ENCODE results near the gene NFKB1. TPM values are rescaled to one million over a fixed set of nuclear protein-coding genes. Genes with fewer than 3 reads are reported as not detected.

The NFKB1 gene
- total and polyA plus RNA-seq, 10 of the 15 experiments (the other 5 are each of a cell fraction or from before 2014, with no cell fraction given): 8.7 to 110 (median 57.3) TPM

- TF ChIP-seq ZBTB4 (CRISPR knock-in tag; IDR thresholded peaks at IDR 0.05) (no peak), JUND (IDR thresholded peaks at IDR 0.05; ENCODE audit: low read depth, low read length) (0 out of 2 replicates have a peak, but pooled peaks have one; percentile 50), REST (IDR thresholded peaks at IDR 0.05; ENCODE audit: low read depth, low read length) (no peak), MYB (IDR thresholded peaks at IDR 0.05; ENCODE audit: borderline replicate concordance, low read depth, low read length) (no peak), IKZF2 (IDR thresholded peaks at IDR 0.05) (peak; percentile 99), RCOR1 (conservative IDR thresholded peaks at IDR 0.05; ENCODE audit: low read depth, low read length) (0 out of 2 replicates have a peak, but pooled peaks have one; percentile 21), NFYA (IDR thresholded peaks at IDR 0.05; ENCODE audit: borderline replicate concordance, low read depth, low read length) (no peak), FOXM1 (IDR thresholded peaks at IDR 0.05; ENCODE audit: low read depth, low read length) (peak; percentile 93), HCFC1 (IDR thresholded peaks at IDR 0.05; ENCODE audit: low read length) (no peak), TAF1 (IDR thresholded peaks at IDR 0.05; ENCODE audit: borderline replicate concordance, low read depth, low read length) (no peak), RB1 (IDR thresholded peaks at IDR 0.05; ENCODE audit: borderline replicate concordance) (no peak), EZH2 (IDR thresholded peaks at IDR 0.05; ENCODE audit: borderline replicate concordance, control insufficient read depth, low read depth, low read length) (no peak), IKZF1 (conservative IDR thresholded peaks at IDR 0.05) (peak; percentile 97), RAD51 (IDR thresholded peaks at IDR 0.05) (no peak), YY1 (IDR thresholded peaks at IDR 0.05; ENCODE audit: low read depth, low read length) (0 out of 2 replicates have a peak, but pooled peaks have one; percentile 36), MXI1 (IDR thresholded peaks at IDR 0.05; ENCODE audit: low read depth, low read length) (peak; percentile 53; the same call in 1 of the 2 replicates), DPF2 (IDR thresholded peaks at IDR 0.05) (peak; percentile 98)
- TF ChIP-seq, protein P1, sequence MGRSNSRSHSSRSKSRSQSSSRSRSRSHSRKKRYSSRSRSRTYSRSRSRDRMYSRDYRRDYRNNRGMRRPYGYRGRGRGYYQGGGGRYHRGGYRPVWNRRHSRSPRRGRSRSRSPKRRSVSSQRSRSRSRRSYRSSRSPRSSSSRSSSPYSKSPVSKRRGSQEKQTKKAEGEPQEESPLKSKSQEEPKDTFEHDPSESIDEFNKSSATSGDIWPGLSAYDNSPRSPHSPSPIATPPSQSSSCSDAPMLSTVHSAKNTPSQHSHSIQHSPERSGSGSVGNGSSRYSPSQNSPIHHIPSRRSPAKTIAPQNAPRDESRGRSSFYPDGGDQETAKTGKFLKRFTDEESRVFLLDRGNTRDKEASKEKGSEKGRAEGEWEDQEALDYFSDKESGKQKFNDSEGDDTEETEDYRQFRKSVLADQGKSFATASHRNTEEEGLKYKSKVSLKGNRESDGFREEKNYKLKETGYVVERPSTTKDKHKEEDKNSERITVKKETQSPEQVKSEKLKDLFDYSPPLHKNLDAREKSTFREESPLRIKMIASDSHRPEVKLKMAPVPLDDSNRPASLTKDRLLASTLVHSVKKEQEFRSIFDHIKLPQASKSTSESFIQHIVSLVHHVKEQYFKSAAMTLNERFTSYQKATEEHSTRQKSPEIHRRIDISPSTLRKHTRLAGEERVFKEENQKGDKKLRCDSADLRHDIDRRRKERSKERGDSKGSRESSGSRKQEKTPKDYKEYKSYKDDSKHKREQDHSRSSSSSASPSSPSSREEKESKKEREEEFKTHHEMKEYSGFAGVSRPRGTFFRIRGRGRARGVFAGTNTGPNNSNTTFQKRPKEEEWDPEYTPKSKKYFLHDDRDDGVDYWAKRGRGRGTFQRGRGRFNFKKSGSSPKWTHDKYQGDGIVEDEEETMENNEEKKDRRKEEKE (IDR thresholded peaks at IDR 0.05): no peak
- TF ChIP-seq, protein P2, sequence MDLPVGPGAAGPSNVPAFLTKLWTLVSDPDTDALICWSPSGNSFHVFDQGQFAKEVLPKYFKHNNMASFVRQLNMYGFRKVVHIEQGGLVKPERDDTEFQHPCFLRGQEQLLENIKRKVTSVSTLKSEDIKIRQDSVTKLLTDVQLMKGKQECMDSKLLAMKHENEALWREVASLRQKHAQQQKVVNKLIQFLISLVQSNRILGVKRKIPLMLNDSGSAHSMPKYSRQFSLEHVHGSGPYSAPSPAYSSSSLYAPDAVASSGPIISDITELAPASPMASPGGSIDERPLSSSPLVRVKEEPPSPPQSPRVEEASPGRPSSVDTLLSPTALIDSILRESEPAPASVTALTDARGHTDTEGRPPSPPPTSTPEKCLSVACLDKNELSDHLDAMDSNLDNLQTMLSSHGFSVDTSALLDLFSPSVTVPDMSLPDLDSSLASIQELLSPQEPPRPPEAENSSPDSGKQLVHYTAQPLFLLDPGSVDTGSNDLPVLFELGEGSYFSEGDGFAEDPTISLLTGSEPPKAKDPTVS (IDR thresholded peaks at IDR 0.05; ENCODE audit: low read depth, low read length): no peak
Observed at GRCh38 chr4:102564399-102565059, 63.4 kb downstream of the NFKB1 start (continued).
